Measurements from ENCODE around the gene NF2. TPM values are rescaled to one million over a fixed set of nuclear protein-coding genes. Genes with fewer than 3 reads are reported as not detected.

Gene NF2
- total RNA-seq, 2 experiments from 2014 or later, result 41.3 to 43.4 TPM

- Mint-ChIP-seq H3K4me3 (no peak overlapping the region), H3K27ac (no peak overlapping the region), H3K36me3 (peaks cover 7% of the 10 kb centered on the region), H3K27me3 (no peaks in the 10 kb centered on the region), H3K4me1 (peaks cover 6% of the 10 kb centered on the region), H3K9me3 (no peaks in the 10 kb centered on the region)
- POLR2A ChIA-PET, result no interaction called here
- ATAC-seq (ENCODE audit: low read depth), result no peak
- no peak for DNase-seq
Observed at GRCh38 chr22:29737251-29738117, 134.1 kb downstream of the NF2 start.

- POLR2A ChIA-PET, result no interaction called here
- no peak overlapping the region for H3K27ac Mint-ChIP-seq
- peaks cover 7% of the 10 kb centered on the region for H3K36me3 Mint-ChIP-seq
- no peak for ATAC-seq (ENCODE audit: low read depth)
- H3K9me3 Mint-ChIP-seq, result no peaks in the 10 kb centered on the region
- no peak overlapping the region for H3K4me3 Mint-ChIP-seq
- no peaks in the 10 kb centered on the region for H3K27me3 Mint-ChIP-seq
- H3K4me1 Mint-ChIP-seq, result peaks cover 6% of the 10 kb centered on the region
- DNase-seq, result no peak
Observed at GRCh38 chr22:29738118-29738815, 134.8 kb downstream of the NF2 start.

GRCh38 chr22:29739346-29739875, 136.0 kb downstream of the NF2 start:
- POLR2A ChIA-PET, result no interaction called here
- peaks cover 7% of the 10 kb centered on the region for H3K36me3 Mint-ChIP-seq
- H3K9me3 Mint-ChIP-seq, result no peaks in the 10 kb centered on the region
- DNase-seq (no peak), ATAC-seq (ENCODE audit: low read depth) (no peak)
- no peak overlapping the region for H3K4me3 Mint-ChIP-seq
- H3K4me1 Mint-ChIP-seq, result peaks cover 6% of the 10 kb centered on the region
- no peaks in the 10 kb centered on the region for H3K27me3 Mint-ChIP-seq
- H3K27ac Mint-ChIP-seq, result no peak overlapping the region

GRCh38 chr22:29740216-29740615, 136.8 kb downstream of the NF2 start:
- Mint-ChIP-seq H3K4me3 (no peak overlapping the region), H3K9me3 (no peaks in the 10 kb centered on the region), H3K4me1 (peaks cover 6% of the 10 kb centered on the region), H3K36me3 (peaks cover 7% of the 10 kb centered on the region), H3K27me3 (no peaks in the 10 kb centered on the region), H3K27ac (no peak overlapping the region)
- no peak for ATAC-seq (ENCODE audit: low read depth)
- POLR2A ChIA-PET, result no interaction called here
- DNase-seq, result no peak

GRCh38 chr22:29741926-29742325, 138.5 kb downstream of the NF2 start:
- Mint-ChIP-seq H3K4me1 (peaks cover 6% of the 10 kb centered on the region), H3K36me3 (peaks cover 7% of the 10 kb centered on the region), H3K9me3 (no peaks in the 10 kb centered on the region), H3K27ac (no peak overlapping the region), H3K27me3 (no peaks in the 10 kb centered on the region), H3K4me3 (no peak overlapping the region)
- POLR2A ChIA-PET, result interaction anchor here (0.6 to 1.3 kb wide), 2 partner anchors 25 to 42 kb away, joined by 3 to 4 read pairs; partner anchors contain the start of genes UQCR10 and ZMAT5
- ATAC-seq (ENCODE audit: low read depth) (no peak), DNase-seq (no peak)

GRCh38 chr22:29742326-29742725, 138.9 kb downstream of the NF2 start:
- Mint-ChIP-seq H3K27ac (no peak overlapping the region), H3K27me3 (no peaks in the 10 kb centered on the region), H3K4me3 (no peak overlapping the region), H3K4me1 (peaks cover 6% of the 10 kb centered on the region), H3K9me3 (no peaks in the 10 kb centered on the region), H3K36me3 (peaks cover 7% of the 10 kb centered on the region)
- DNase-seq, result no peak
- ATAC-seq (ENCODE audit: low read depth), result peak; percentile 30
- POLR2A ChIA-PET, result interaction anchor here (1.3 kb wide), 1 partner anchor 24 kb away, joined by 4 read pairs; the partner anchor contains the start of genes UQCR10 and ZMAT5

- POLR2A ChIA-PET, result no interaction called here
- DNase-seq (no peak), ATAC-seq (ENCODE audit: low read depth) (no peak)
- H3K4me1 Mint-ChIP-seq, result peaks cover 6% of the 10 kb centered on the region
- H3K27me3 Mint-ChIP-seq, result no peaks in the 10 kb centered on the region
- H3K4me3 Mint-ChIP-seq, result no peak overlapping the region
- no peaks in the 10 kb centered on the region for H3K9me3 Mint-ChIP-seq
- H3K36me3 Mint-ChIP-seq, result peaks cover 7% of the 10 kb centered on the region
- H3K27ac Mint-ChIP-seq, result no peak overlapping the region
Observed at GRCh38 chr22:29744902-29745301, 141.5 kb downstream of the NF2 start.

- Mint-ChIP-seq H3K27me3 (no peaks in the 10 kb centered on the region), H3K36me3 (peaks cover 4% of the 10 kb centered on the region), H3K27ac (no peak overlapping the region), H3K4me1 (peaks cover 15% of the 10 kb centered on the region), H3K9me3 (no peaks in the 10 kb centered on the region), H3K4me3 (no peak overlapping the region)
- POLR2A ChIA-PET, result no interaction called here
- ATAC-seq (ENCODE audit: low read depth) (no peak), DNase-seq (no peak)
Observed at GRCh38 chr22:29747832-29748231, 144.4 kb downstream of the NF2 start.

Other genes with a start within 250 kb of the NF2 start
- gene AP1B1, start 215.1 kb upstream of the NF2 start, total RNA-seq, result 10 to 100 TPM; 61.2 to 63.7 TPM
- gene RFPL1, start 165.1 kb upstream of the NF2 start, total RNA-seq, result not detected
- gene NEFH, start 123.4 kb upstream of the NF2 start, total RNA-seq, result 1 to 10 TPM; 1.8 TPM
- gene THOC5, start 49.9 kb upstream of the NF2 start, total RNA-seq, result 10 to 100 TPM; 57.8 to 58.9 TPM
- gene NIPSNAP1, start 22.5 kb upstream of the NF2 start, total RNA-seq, result 10 to 100 TPM; 43.9 to 49.2 TPM
- under 1 TPM in 1 of 2 experiments, not detected in 1; 0.09 TPM for gene CABP7, start 116.4 kb downstream of the NF2 start, total RNA-seq
- gene ZMAT5, start 163.4 kb downstream of the NF2 start, total RNA-seq, result 10 to 100 TPM; 19.4 to 20.6 TPM
- 10 to 100 TPM; 83.6 to 84.2 TPM for gene UQCR10, start 163.7 kb downstream of the NF2 start, total RNA-seq
- 10 to 100 TPM; 88.6 to 91.5 TPM for gene ASCC2, start 234.6 kb downstream of the NF2 start, total RNA-seq